Loucy (cell line): Measurements from ENCODE around the gene SNRPA1.

ENCODE experiments used
- H2AFZ ChIP-seq: fragments of 200-600 bp; sonication (generic); 2 replicates; pipeline ENCODE4 v1.6.0; 2016; ENCODE audit warnings: antibody characterized with exemption, mild to moderate bottlenecking, low read length, moderate library complexity
- H3F3A ChIP-seq: fragments of 200-600 bp; 2 replicates; pipeline ENCODE4 v1.6.0; 2016; ENCODE audit warnings: antibody characterized with exemption, low read depth, mild to moderate bottlenecking
- H3K27me3 ChIP-seq: fragments of 200-600 bp; sonication (generic); 2 replicates; pipeline ENCODE4 v1.6.1; 2014; ENCODE audit warnings: low read length, mild to moderate bottlenecking; ENCODE audit not compliant: insufficient read depth, poor library complexity, severe bottlenecking
- H3K36me3 ChIP-seq: fragments of 200-600 bp; sonication (generic); 2 replicates; pipeline ENCODE4 v1.6.1; 2016; ENCODE audit warnings: low read length; ENCODE audit not compliant: insufficient read depth
- H3K4me1 ChIP-seq: fragments of 200-600 bp; sonication (generic); 2 replicates; pipeline ENCODE4 v1.5.1; 2014; ENCODE audit warnings: low read length, mild to moderate bottlenecking; ENCODE audit not compliant: insufficient read depth, poor library complexity, severe bottlenecking
- H3K4me2 ChIP-seq: fragments of 200-600 bp; sonication (generic); 2 replicates; pipeline ENCODE4 v1.6.0; 2014; ENCODE audit warnings: antibody characterized with exemption, low read length, low read depth, mild to moderate bottlenecking; ENCODE audit not compliant: poor library complexity, severe bottlenecking
- H3K4me3 ChIP-seq: fragments of 200-600 bp; sonication (generic); 2 replicates; pipeline ENCODE4 v1.5.1; 2014; ENCODE audit warnings: low read length, mild to moderate bottlenecking, mixed read lengths; ENCODE audit not compliant: poor library complexity, severe bottlenecking
- H3K79me2 ChIP-seq: fragments of 200-600 bp; sonication (generic); 2 replicates; pipeline ENCODE4 v1.6.1; 2014; ENCODE audit warnings: low read length; ENCODE audit not compliant: insufficient read depth
- H3K9ac ChIP-seq: fragments of 200-600 bp; sonication (generic); 2 replicates; pipeline ENCODE4 v1.6.0; 2014; ENCODE audit warnings: mild to moderate bottlenecking, low read depth, low read length, moderate library complexity; ENCODE audit not compliant: poor library complexity, severe bottlenecking
- H3K9me2 ChIP-seq: fragments of 200-600 bp; sonication (generic); replicated peaks from 2 replicates; pipeline ENCODE4 v1.6.1; 2016; ENCODE audit warnings: low read depth, low read length, mixed read lengths
- H3K9me3 ChIP-seq: fragments of 200-600 bp; sonication (generic); 2 replicates; pipeline ENCODE4 v1.6.1; 2014; ENCODE audit warnings: mild to moderate bottlenecking, antibody characterized with exemption, low read length, low read depth; ENCODE audit not compliant: insufficient read depth
- H4K20me1 ChIP-seq: fragments of 200-600 bp; sonication (generic); 2 replicates; pipeline ENCODE4 v1.6.0; 2014; ENCODE audit warnings: antibody characterized with exemption, low read length, mild to moderate bottlenecking; ENCODE audit not compliant: insufficient read depth, poor library complexity, severe bottlenecking
- EZH2phosphoT487 ChIP-seq: fragments of 200-600 bp; IDR thresholded peaks from 2 replicates; pipeline ENCODE4 v1.6.1; 2018; ENCODE audit warnings: antibody characterized with exemption, mild to moderate bottlenecking, moderate library complexity, borderline replicate concordance
- TF ChIP-seq, protein P1 (sequence below): fragments of 200-600 bp; sonication (generic); conservative IDR thresholded peaks from 2 replicates; pipeline ENCODE4 v1.5.1; 2014; ENCODE audit warnings: mild to moderate bottlenecking, antibody characterized with exemption, low read length

SNRPA1 gene

DNA sequence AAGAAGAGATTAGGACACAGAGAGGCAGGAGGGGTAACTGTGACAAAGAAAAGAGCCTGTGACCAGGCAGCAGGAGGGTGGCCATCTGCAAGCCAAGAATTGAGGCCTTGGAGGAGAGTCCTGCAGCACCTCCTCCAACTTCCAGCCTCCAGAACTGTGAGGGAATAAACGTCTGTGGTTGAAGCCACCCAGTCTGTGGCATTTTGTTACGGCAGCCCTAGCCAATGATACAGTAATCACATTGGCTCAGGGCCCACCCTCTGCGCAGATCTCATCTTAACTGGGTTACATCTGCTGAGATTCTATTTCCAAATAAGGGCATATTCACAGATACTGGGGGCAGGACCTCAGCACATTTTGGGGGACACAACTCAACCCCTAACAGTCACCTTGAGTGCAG lies 29.0 kb downstream of the SNRPA1 start:
- no peaks in the 10 kb centered on the region for H3F3A ChIP-seq

DNA sequence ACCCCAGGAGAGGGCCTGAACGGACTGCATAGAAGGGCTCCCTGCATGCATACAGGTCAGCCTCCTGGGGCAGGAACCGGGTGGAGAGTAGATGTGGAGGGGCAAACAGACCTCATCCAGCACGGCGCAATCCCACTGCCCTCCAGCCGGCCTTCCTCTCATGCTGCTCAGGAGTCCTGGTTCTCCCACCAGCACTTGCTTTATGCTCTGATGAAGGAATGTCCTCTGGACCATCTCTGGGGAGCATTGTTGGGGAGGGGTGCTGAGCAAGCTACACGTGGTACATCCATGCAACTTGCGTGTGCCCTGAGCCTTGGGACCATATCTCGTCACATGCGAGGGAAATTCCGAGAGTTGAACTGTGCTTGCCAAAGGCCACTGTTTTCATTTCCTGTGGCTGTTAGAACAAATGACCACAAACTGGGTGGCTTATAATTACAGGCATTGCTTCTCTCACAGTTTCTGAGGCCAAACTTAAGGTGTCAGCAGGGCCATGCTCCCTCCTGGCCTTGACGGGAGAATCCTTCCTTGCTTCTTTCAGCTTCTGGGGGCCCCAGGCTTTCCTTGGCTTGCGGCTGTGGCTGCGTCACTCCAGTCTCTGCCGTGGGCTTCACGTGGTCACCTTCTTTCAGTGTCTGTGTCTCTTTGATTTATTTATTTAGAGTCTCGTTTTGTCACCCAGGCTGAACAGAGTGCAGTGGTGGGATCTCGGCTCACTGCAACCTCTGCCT lies 30.0 kb downstream of the SNRPA1 start:
- H4K20me1 ChIP-seq = no peaks in the 10 kb centered on the region
- H2AFZ ChIP-seq = no peak overlapping the region
- no peak overlapping the region for H3K4me2 ChIP-seq
- no peak overlapping the region for H3K4me3 ChIP-seq
- H3K9ac ChIP-seq = no peak overlapping the region
- H3K36me3 ChIP-seq = no peaks in the 10 kb centered on the region
- H3K27me3 ChIP-seq = no peaks in the 10 kb centered on the region
- no peaks in the 10 kb centered on the region for H3K9me2 ChIP-seq
- H3K9me3 ChIP-seq = no peaks in the 10 kb centered on the region
- H3F3A ChIP-seq = no peaks in the 10 kb centered on the region
- no peaks in the 10 kb centered on the region for H3K79me2 ChIP-seq
- peaks cover 10% of the 10 kb centered on the region for H3K4me1 ChIP-seq
- TF ChIP-seq, protein P1, sequence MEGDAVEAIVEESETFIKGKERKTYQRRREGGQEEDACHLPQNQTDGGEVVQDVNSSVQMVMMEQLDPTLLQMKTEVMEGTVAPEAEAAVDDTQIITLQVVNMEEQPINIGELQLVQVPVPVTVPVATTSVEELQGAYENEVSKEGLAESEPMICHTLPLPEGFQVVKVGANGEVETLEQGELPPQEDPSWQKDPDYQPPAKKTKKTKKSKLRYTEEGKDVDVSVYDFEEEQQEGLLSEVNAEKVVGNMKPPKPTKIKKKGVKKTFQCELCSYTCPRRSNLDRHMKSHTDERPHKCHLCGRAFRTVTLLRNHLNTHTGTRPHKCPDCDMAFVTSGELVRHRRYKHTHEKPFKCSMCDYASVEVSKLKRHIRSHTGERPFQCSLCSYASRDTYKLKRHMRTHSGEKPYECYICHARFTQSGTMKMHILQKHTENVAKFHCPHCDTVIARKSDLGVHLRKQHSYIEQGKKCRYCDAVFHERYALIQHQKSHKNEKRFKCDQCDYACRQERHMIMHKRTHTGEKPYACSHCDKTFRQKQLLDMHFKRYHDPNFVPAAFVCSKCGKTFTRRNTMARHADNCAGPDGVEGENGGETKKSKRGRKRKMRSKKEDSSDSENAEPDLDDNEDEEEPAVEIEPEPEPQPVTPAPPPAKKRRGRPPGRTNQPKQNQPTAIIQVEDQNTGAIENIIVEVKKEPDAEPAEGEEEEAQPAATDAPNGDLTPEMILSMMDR = no peak
- TF ChIP-seq EZH2phosphoT487 = no peak

More for the DNA sequence above, 29.0 kb downstream of the SNRPA1 start:
- Histone ChIP-seq H3K9ac (no peak overlapping the region), H3K4me3 (no peak overlapping the region), H3K36me3 (peaks cover 7% of the 10 kb centered on the region; the same call in 1 of the 2 replicates), H3K27me3 (no peaks in the 10 kb centered on the region), H2AFZ (no peak overlapping the region), H3K4me1 (peaks cover 10% of the 10 kb centered on the region), H4K20me1 (no peaks in the 10 kb centered on the region), H3K9me3 (no peaks in the 10 kb centered on the region), H3K79me2 (no peaks in the 10 kb centered on the region), H3K9me2 (no peaks in the 10 kb centered on the region), H3K4me2 (no peak overlapping the region)
- no peak for TF ChIP-seq EZH2phosphoT487
- TF ChIP-seq, protein P1 = no peak

DNA sequence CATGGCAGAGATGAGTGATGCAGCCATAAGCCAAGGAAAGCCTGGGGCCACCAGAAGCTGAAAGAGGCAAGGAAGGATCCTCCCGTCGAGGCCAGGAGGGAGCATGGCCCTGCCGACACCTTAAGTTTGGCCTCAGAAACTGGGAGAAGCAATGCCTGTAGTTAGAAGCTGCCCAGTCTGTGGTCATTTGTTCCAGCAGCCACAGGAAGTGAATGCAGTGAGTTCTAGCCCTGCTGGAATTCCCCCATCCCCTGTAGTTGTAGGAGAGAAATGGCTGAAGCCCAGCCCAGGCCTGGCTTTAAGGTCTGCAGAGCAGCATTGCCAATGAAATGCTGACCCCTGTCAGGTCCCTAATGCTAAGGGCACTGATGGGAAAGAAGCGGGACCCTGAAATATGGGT lies 31.0 kb downstream of the SNRPA1 start:
- Histone ChIP-seq H3K9me3 (no peaks in the 10 kb centered on the region), H3K9me2 (no peaks in the 10 kb centered on the region), H3K4me3 (no peak overlapping the region), H3K79me2 (no peaks in the 10 kb centered on the region), H3K27me3 (no peaks in the 10 kb centered on the region), H3K4me1 (peaks cover 10% of the 10 kb centered on the region), H2AFZ (no peak overlapping the region), H3K4me2 (peak overlapping the region; percentile 1), H3K9ac (no peak overlapping the region), H3K36me3 (no peaks in the 10 kb centered on the region), H3F3A (no peaks in the 10 kb centered on the region), H4K20me1 (no peaks in the 10 kb centered on the region)
- TF ChIP-seq, protein P1 = no peak
- no peak for TF ChIP-seq EZH2phosphoT487
